Peyer's patch (tissue), 4 donors: Measurements from ENCODE around the gene ETV4.
"Not testable (repeated sequence)": the region's sequence is repeated elsewhere in the genome, so short reads cannot be mapped to it uniquely, and the experiment has no call there.

Experiments used
- CTCF ChIP-seq, 6 experiments: fragments of 450-650 bp in 4 of 6; fragments of 200-600 bp in 2 of 6; sonication (generic) in 1 of 6; IDR thresholded peaks; one replicate each; pipeline ENCODE4 v1.5.1; 2017 to 2019; ENCODE audit warnings: antibody characterized with exemption in 6 of 6, mild to moderate bottlenecking in 3 of 6, moderate library complexity in 1 of 6
- POLR2A ChIP-seq, 2 donors: fragments of 450-650 bp; IDR thresholded peaks; one replicate each; pipeline ENCODE4 v1.5.1; 2017; ENCODE audit warnings: antibody characterized with exemption in 2 of 2, mild to moderate bottlenecking in 2 of 2, moderate library complexity in 2 of 2

GRCh38 chr17:43509440-43509839 is 36.7 kb downstream of the ETV4 start:
- TF ChIP-seq CTCF, POLR2A (IDR thresholded peaks at IDR 0.05): not testable (repeated sequence)
